ENCODE data around the gene SAPCD1.
A peak's percentile ranks its signal among the peaks of the same experiment; 100 is the strongest.

Gene SAPCD1

GRCh38 chr6:31729515-31729978 is 32.9 kb upstream of the SAPCD1 start:
- peak; percentile 88 for DNase-seq (ENCODE audit: low read depth)

GRCh38 chr6:31729979-31730630 is 32.4 kb upstream of the SAPCD1 start:
- DNase-seq (ENCODE audit: low read depth): no peak

- DNase-seq (ENCODE audit: low read depth): no peak
These were observed 31.8 kb upstream of the SAPCD1 start for GRCh38 chr6:31730631-31731086.

GRCh38 chr6:31732029-31732428 is 30.4 kb upstream of the SAPCD1 start:
- no peak for DNase-seq (ENCODE audit: low read depth)

GRCh38 chr6:31733734-31734133 is 28.7 kb upstream of the SAPCD1 start:
- no peak for DNase-seq (ENCODE audit: low read depth)

- no peak for DNase-seq (ENCODE audit: low read depth)
These were observed 28.1 kb upstream of the SAPCD1 start for GRCh38 chr6:31734247-31734820.

GRCh38 chr6:31734821-31735406 is 27.5 kb upstream of the SAPCD1 start:
- DNase-seq (ENCODE audit: low read depth): peak; percentile 66

GRCh38 chr6:31736021-31736767 is 26.3 kb upstream of the SAPCD1 start, which contains the start of gene CLIC1:
Gene CLIC1 (minus strand): TSS chr6:31736530. CDS start chr6:31736300, 230 bp downstream.
- DNase-seq (ENCODE audit: low read depth): peak; percentile 68

GRCh38 chr6:31736768-31737314 is 25.6 kb upstream of the SAPCD1 start:
- no peak for DNase-seq (ENCODE audit: low read depth)

GRCh38 chr6:31737315-31737990 is 25.0 kb upstream of the SAPCD1 start:
- DNase-seq (ENCODE audit: low read depth): no peak

GRCh38 chr6:31737991-31738979 is 24.2 kb upstream of the SAPCD1 start:
- DNase-seq (ENCODE audit: low read depth): peak; percentile 56

GRCh38 chr6:31739639-31740396 is 22.6 kb upstream of the SAPCD1 start, which contains the start of gene MSH5:
Gene MSH5 (plus strand): TSS chr6:31740005. CDS start chr6:31740467, 462 bp downstream.
- peak; percentile 99 for DNase-seq (ENCODE audit: low read depth)

- no peak for DNase-seq (ENCODE audit: low read depth)
These were observed 21.8 kb upstream of the SAPCD1 start for GRCh38 chr6:31740397-31741223.

GRCh38 chr6:31741815-31742214 is 20.6 kb upstream of the SAPCD1 start:
- no peak for DNase-seq (ENCODE audit: low read depth)

- DNase-seq (ENCODE audit: low read depth): no peak
These were observed 19.6 kb upstream of the SAPCD1 start for GRCh38 chr6:31742894-31743293.

- no peak for DNase-seq (ENCODE audit: low read depth)
These were observed 18.0 kb upstream of the SAPCD1 start for GRCh38 chr6:31744422-31744821.

GRCh38 chr6:31749301-31750036 is 13.0 kb upstream of the SAPCD1 start:
- DNase-seq (ENCODE audit: low read depth): no peak

Data from HS-27A (cell line).